ENCODE data around the gene LSM14A. TPM values are rescaled to one million over a fixed set of nuclear protein-coding genes. Genes with fewer than 3 reads are reported as not detected.

Gene LSM14A
- total RNA-seq, 1 experiment from 2014 or later: 52.7 TPM

Other genes with a start within 250 kb of the LSM14A start
- 9.2 and 10.7 TPM in 2 replicates for gene GARRE1, start 82.0 kb downstream of the LSM14A start, total RNA-seq (2014; rRNA removed; shearing (Covaris generic))
- 179 and 185 TPM in 2 replicates for gene GPI, start 192.7 kb downstream of the LSM14A start, total RNA-seq (2014; rRNA removed; shearing (Covaris generic))
- gene PDCD2L, start 231.9 kb downstream of the LSM14A start, total RNA-seq (2014; rRNA removed; shearing (Covaris generic)): 30.8 and 42.1 TPM in 2 replicates

Data from A172 (cell line).